MM.1S (cell line): ENCODE data around the gene CD151.
A peak's percentile ranks its signal among the peaks of the same experiment; 100 is the strongest.

Experiments used
- DNase-seq: peaks from one replicate; pipeline ENCODE4 v3.0.0-alpha.2; 2015
- H2AFZ ChIP-seq: fragments of 300-600 bp; sonication (generic); 2 replicates; pipeline ENCODE4 v1.6.0; 2016; ENCODE audit warnings: antibody characterized with exemption, low read length
- H3F3A ChIP-seq: fragments of 300-600 bp; sonication (generic); 2 replicates; pipeline ENCODE4 v1.6.1; 2016; ENCODE audit warnings: mild to moderate bottlenecking, antibody characterized with exemption, low read length, moderate library complexity, mixed read lengths; ENCODE audit not compliant: insufficient read depth
- H3K27ac ChIP-seq: fragments of 300-600 bp; sonication (generic); 2 replicates; pipeline ENCODE4 v1.5.1; 2016; ENCODE audit warnings: mild to moderate bottlenecking, low read length
- H3K27me3 ChIP-seq: fragments of 300-600 bp; sonication (generic); replicated peaks from 2 replicates; pipeline ENCODE4 v1.6.0; 2016; ENCODE audit warnings: low read length; ENCODE audit not compliant: insufficient read depth
- H3K36me3 ChIP-seq: fragments of 300-600 bp; sonication (generic); replicated peaks from 2 replicates; pipeline ENCODE4 v1.6.1; 2016; ENCODE audit warnings: mild to moderate bottlenecking, low read length, mixed read lengths; ENCODE audit not compliant: insufficient read depth
- H3K4me1 ChIP-seq: fragments of 300-600 bp; sonication (generic); 2 replicates; pipeline ENCODE4 v1.6.1; 2016; ENCODE audit warnings: low read length, mixed read lengths
- H3K4me2 ChIP-seq: fragments of 300-600 bp; sonication (generic); 2 replicates; pipeline ENCODE4 v1.6.0; 2016; ENCODE audit warnings: low read depth, low read length
- H3K4me3 ChIP-seq: fragments of 300-600 bp; sonication (generic); 2 replicates; pipeline ENCODE4 v1.5.1; 2016; ENCODE audit warnings: low read length, mixed read lengths
- H3K79me2 ChIP-seq: fragments of 300-600 bp; sonication (generic); 2 replicates; pipeline ENCODE4 v1.6.1; 2016; ENCODE audit warnings: mixed run types, low read length, mixed read lengths
- H3K9ac ChIP-seq: fragments of 300-600 bp; sonication (generic); 2 replicates; pipeline ENCODE4 v1.6.1; 2016; ENCODE audit warnings: low read length, mixed read lengths
- H3K9me2 ChIP-seq: fragments of 300-600 bp; sonication (generic); replicated peaks from 2 replicates; pipeline ENCODE4 v1.6.1; 2016; ENCODE audit warnings: mild to moderate bottlenecking, low read length, mixed read lengths; ENCODE audit not compliant: insufficient read depth
- H3K9me3 ChIP-seq: fragments of 300-600 bp; sonication (generic); replicated peaks from 2 replicates; pipeline ENCODE4 v1.6.1; 2016; ENCODE audit warnings: mild to moderate bottlenecking, low read length, mixed read lengths; ENCODE audit not compliant: insufficient read depth
- H4K20me1 ChIP-seq: fragments of 300-600 bp; sonication (generic); 2 replicates; pipeline ENCODE4 v1.6.1; 2016; ENCODE audit warnings: mild to moderate bottlenecking, low read length, moderate library complexity, mixed read lengths; ENCODE audit not compliant: insufficient read depth
- EZH2 ChIP-seq: fragments of 300-600 bp; sonication (generic); optimal IDR thresholded peaks from 2 replicates; pipeline ENCODE3; 2017; ENCODE audit warnings: low read depth, mild to moderate bottlenecking, antibody characterized with exemption, low read length, mixed read lengths
- EZH2phosphoT487 ChIP-seq: fragments of 300-600 bp; sonication (generic); IDR thresholded peaks from 2 replicates; pipeline ENCODE4 v1.6.1; 2018; ENCODE audit warnings: antibody characterized with exemption, low read length
- TF ChIP-seq, protein P1 (sequence below): fragments of 300-600 bp; sonication (generic); IDR thresholded peaks from 2 replicates; pipeline ENCODE4 v1.5.1; 2016; ENCODE audit warnings: antibody characterized with exemption, low read length, mixed read lengths

CD151 gene

GRCh38 chr11:819943-820649 is 12.7 kb upstream of the CD151 start:
- Histone ChIP-seq H3K36me3 (no peaks in the 10 kb centered on the region), H3K4me3 (peak overlapping the region; percentile 78), H3K79me2 (peaks cover 17% of the 10 kb centered on the region), H2AFZ (peak overlapping the region; percentile 53; the same call in 1 of the 2 replicates), H4K20me1 (no peaks in the 10 kb centered on the region), H3F3A (peaks cover 2% of the 10 kb centered on the region; the same call in 1 of the 2 replicates), H3K27ac (peak overlapping the region; percentile 51; the same call in 1 of the 2 replicates), H3K4me2 (peak overlapping the region; percentile 91), H3K9me3 (no peaks in the 10 kb centered on the region), H3K4me1 (peaks cover 5% of the 10 kb centered on the region; the same call in 1 of the 2 replicates), H3K9me2 (no peaks in the 10 kb centered on the region), H3K27me3 (no peaks in the 10 kb centered on the region), H3K9ac (peak overlapping the region; percentile 77)
- DNase-seq = peak; percentile 98
- TF ChIP-seq EZH2 (no peak), EZH2phosphoT487 (no peak)
- TF ChIP-seq, protein P1, sequence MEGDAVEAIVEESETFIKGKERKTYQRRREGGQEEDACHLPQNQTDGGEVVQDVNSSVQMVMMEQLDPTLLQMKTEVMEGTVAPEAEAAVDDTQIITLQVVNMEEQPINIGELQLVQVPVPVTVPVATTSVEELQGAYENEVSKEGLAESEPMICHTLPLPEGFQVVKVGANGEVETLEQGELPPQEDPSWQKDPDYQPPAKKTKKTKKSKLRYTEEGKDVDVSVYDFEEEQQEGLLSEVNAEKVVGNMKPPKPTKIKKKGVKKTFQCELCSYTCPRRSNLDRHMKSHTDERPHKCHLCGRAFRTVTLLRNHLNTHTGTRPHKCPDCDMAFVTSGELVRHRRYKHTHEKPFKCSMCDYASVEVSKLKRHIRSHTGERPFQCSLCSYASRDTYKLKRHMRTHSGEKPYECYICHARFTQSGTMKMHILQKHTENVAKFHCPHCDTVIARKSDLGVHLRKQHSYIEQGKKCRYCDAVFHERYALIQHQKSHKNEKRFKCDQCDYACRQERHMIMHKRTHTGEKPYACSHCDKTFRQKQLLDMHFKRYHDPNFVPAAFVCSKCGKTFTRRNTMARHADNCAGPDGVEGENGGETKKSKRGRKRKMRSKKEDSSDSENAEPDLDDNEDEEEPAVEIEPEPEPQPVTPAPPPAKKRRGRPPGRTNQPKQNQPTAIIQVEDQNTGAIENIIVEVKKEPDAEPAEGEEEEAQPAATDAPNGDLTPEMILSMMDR = no peak

- Histone ChIP-seq H3K27ac (no peak overlapping the region), H3K27me3 (no peaks in the 10 kb centered on the region), H3K4me2 (peak overlapping the region; percentile 91), H3K9me3 (no peaks in the 10 kb centered on the region), H3K4me3 (peak overlapping the region; percentile 78), H3K9ac (peak overlapping the region; percentile 77; the same call in 1 of the 2 replicates), H4K20me1 (no peaks in the 10 kb centered on the region), H2AFZ (no peak overlapping the region), H3F3A (0 out of 2 replicates have a peak, but pooled peaks cover 2% of the 10 kb centered on the region), H3K79me2 (peaks cover 17% of the 10 kb centered on the region), H3K4me1 (peaks cover 5% of the 10 kb centered on the region; the same call in 1 of the 2 replicates), H3K9me2 (no peaks in the 10 kb centered on the region), H3K36me3 (no peaks in the 10 kb centered on the region)
- no peak for DNase-seq
- TF ChIP-seq, protein P1 = no peak
- TF ChIP-seq EZH2phosphoT487 (no peak), EZH2 (no peak)
These were observed 11.9 kb upstream of the CD151 start for GRCh38 chr11:820655-821511.

DNA sequence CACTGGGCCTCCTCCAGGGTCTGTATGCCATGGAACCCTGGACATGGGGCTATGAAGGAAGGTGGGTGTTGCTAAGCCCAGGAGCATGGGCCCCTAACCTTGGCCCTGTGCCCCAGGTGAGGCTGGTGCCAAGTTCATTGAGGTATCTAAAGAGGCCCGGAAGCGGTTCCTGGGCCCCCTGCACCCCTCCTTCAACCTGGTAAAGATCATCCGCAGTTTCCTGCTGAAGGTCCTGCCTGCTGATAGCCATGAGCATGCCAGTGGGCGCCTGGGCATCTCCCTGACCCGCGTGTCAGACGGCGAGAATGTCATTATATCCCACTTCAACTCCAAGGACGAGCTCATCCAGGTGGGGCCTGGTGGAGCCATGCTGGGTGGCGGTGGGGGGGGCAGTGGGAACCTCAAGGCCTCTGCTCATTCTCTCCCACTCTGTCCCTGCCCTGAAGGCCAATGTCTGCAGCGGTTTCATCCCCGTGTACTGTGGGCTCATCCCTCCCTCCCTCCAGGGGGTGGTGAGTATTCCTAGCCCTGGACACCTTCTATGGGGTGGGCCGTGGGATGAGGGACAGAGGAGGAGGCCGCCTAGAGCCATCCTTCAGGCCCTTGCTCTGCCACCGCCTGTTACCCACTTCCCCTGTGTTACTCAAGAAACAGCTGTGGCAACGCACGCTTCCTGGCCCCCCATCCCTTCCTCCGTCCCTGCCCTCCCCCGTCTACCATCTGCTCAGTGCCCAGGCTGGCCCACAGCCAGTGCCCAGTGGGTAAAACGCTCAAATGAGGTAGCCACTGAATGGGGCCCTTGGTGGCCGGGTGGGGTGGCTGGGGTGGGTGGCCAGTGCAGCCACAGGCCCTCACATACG is 11.0 kb upstream of the CD151 start:
- Histone ChIP-seq H3K27me3 (no peaks in the 10 kb centered on the region), H3K9me3 (no peaks in the 10 kb centered on the region), H2AFZ (no peak overlapping the region), H4K20me1 (no peaks in the 10 kb centered on the region), H3K4me1 (peaks cover 9% of the 10 kb centered on the region; the same call in 1 of the 2 replicates), H3K36me3 (no peaks in the 10 kb centered on the region), H3K4me3 (no peak overlapping the region), H3K9me2 (no peaks in the 10 kb centered on the region), H3K27ac (no peak overlapping the region), H3K79me2 (peaks cover 17% of the 10 kb centered on the region), H3K9ac (no peak overlapping the region), H3K4me2 (no peak overlapping the region), H3F3A (peaks cover 3% of the 10 kb centered on the region)
- TF ChIP-seq EZH2phosphoT487 (no peak), EZH2 (no peak)
- TF ChIP-seq, protein P1 = no peak
- no peak for DNase-seq
